H1 (cell line): ENCODE measurements around the gene SCARB2.

Experiments used
- ASH2L ChIP-seq: fragments of 200-600, 300-600 bp; sonication (generic); IDR thresholded peaks from one replicate; pipeline ENCODE4 v1.7.1; 2017; ENCODE audit warnings: low read length
- BRCA1 ChIP-seq: IDR thresholded peaks from 2 replicates; pipeline ENCODE4 v1.6.1; 2012; ENCODE audit warnings: low read depth, low read length, improper control_type of control experiment
- EP300 ChIP-seq, 2 experiments: IDR thresholded peaks; 1 replicate in 1 of 2; 2 replicates in 1 of 2; pipeline ENCODE4 v1.6.1; 2011 to 2012; ENCODE audit warnings: low read depth in 2 of 2, low read length in 2 of 2, mild to moderate bottlenecking in 2 of 2, borderline replicate concordance in 1 of 2, inconsistent platforms in 1 of 2, moderate library complexity in 1 of 2
- EZH2 ChIP-seq: fragments of 200-600 bp; sonication (generic); IDR thresholded peaks from 2 replicates; pipeline ENCODE4 v1.7.1; 2012; ENCODE audit warnings: low read depth, mild to moderate bottlenecking, moderate library complexity, low read length, inconsistent platforms; ENCODE audit not compliant: severe bottlenecking
- GTF2F1 ChIP-seq: IDR thresholded peaks from 2 replicates; pipeline ENCODE4 v1.6.1; 2012; ENCODE audit warnings: low read depth, low read length, improper control_type of control experiment, borderline replicate concordance
- POLR2A ChIP-seq, 2 experiments: IDR thresholded peaks; 1 replicate in 1 of 2; 2 replicates in 1 of 2; pipeline ENCODE4 v1.6.1; 2011; ENCODE audit warnings: low read depth in 2 of 2, low read length in 2 of 2, mild to moderate bottlenecking in 2 of 2; ENCODE audit errors: control extremely low read depth in 1 of 2
- POLR2AphosphoS5 ChIP-seq: IDR thresholded peaks from 2 replicates; pipeline ENCODE4 v1.6.1; 2011; ENCODE audit warnings: low read depth, low read length
- RNF2 ChIP-seq: fragments of 200-900, 300-1000 bp; sonication (generic); IDR thresholded peaks from 2 replicates; pipeline ENCODE4 v1.7.1; 2016; ENCODE audit warnings: borderline replicate concordance, low read depth, mild to moderate bottlenecking, antibody characterized with exemption, low read length; ENCODE audit not compliant: poor library complexity, severe bottlenecking; ENCODE audit errors: missing control alignments
- TF ChIP-seq, protein P1 (sequence below), 3 experiments: IDR thresholded peaks; 1 replicate in 2 of 3; 2 replicates in 1 of 3; pipeline versions ENCODE4 v1.5.1 to v1.6.1; 2011; ENCODE audit warnings: low read length in 3 of 3, mild to moderate bottlenecking in 3 of 3, inconsistent platforms in 2 of 3, low read depth in 1 of 3, moderate library complexity in 1 of 3; ENCODE audit not compliant: insufficient read depth in 1 of 3; ENCODE audit errors: control extremely low read depth in 1 of 3

DNA sequence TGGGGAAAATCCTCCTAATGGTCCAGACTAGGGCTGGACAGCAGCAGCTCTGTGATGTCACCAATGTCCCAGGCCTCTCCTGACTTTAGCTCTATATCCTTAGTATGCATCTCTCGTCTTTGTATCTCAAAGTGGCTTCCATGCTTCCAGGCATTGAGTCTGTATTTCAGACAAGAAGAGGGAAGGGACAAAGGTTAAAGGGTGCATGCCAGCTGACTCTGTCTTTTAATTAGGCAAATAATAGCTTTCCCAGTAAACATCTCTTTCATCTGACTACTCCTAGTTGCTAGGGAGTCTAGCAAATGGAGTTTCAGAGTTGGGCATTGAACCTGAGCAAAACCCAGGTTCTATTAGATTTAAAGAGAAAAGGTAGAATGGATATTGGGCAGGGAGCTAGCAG, 43.3 kb upstream of the SCARB2 start:
- TF ChIP-seq GTF2F1: no peak
- no peak for TF ChIP-seq EP300 (IDR thresholded peaks at IDR 0.05; ENCODE audit: borderline replicate concordance in 1 of 2, low read depth in 2 of 2, low read length in 2 of 2)
- TF ChIP-seq POLR2AphosphoS5: no peak
- TF ChIP-seq BRCA1: no peak
- TF ChIP-seq ASH2L: no peak
- TF ChIP-seq, protein P1, sequence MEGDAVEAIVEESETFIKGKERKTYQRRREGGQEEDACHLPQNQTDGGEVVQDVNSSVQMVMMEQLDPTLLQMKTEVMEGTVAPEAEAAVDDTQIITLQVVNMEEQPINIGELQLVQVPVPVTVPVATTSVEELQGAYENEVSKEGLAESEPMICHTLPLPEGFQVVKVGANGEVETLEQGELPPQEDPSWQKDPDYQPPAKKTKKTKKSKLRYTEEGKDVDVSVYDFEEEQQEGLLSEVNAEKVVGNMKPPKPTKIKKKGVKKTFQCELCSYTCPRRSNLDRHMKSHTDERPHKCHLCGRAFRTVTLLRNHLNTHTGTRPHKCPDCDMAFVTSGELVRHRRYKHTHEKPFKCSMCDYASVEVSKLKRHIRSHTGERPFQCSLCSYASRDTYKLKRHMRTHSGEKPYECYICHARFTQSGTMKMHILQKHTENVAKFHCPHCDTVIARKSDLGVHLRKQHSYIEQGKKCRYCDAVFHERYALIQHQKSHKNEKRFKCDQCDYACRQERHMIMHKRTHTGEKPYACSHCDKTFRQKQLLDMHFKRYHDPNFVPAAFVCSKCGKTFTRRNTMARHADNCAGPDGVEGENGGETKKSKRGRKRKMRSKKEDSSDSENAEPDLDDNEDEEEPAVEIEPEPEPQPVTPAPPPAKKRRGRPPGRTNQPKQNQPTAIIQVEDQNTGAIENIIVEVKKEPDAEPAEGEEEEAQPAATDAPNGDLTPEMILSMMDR (IDR thresholded peaks at IDR 0.05; ENCODE audit: control extremely low read depth in 1 of 3, insufficient read depth in 1 of 3, low read depth in 1 of 3, low read length in 3 of 3): no peak
- no peak for TF ChIP-seq POLR2A (IDR thresholded peaks at IDR 0.05; ENCODE audit: control extremely low read depth in 1 of 2, low read depth in 2 of 2, low read length in 2 of 2)
- TF ChIP-seq RNF2: no peak
- TF ChIP-seq EZH2: no peak
